Measurements from ENCODE around the gene CREG2. TPM values are rescaled to one million over a fixed set of nuclear protein-coding genes. Genes with fewer than 3 reads are reported as not detected.

The CREG2 gene
- total RNA-seq, 4 donors from 2014 or later = not detected

DNA sequence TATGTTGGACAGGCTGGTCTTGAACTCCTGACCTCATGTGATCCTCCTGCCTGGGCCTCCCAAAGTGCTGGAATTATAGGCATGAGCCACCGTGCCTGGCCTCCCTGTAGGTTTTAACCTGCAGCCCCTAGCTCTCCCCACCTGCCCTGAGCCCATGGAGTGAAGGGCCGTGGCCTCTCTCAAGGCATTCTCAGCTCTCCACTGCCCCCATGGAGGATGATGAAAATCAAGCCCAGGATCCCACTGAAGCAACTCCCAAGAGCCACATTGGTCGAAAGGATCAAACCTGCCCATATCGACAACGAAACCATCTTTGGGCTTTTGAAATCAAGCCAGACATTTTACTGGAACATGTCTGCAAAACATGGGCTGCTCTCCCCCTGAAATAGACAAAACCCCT is 22.4 kb upstream of the CREG2 start:
- Histone ChIP-seq H3K4me1 (no peaks in the 10 kb centered on the region), H3K36me3 (no peaks in the 10 kb centered on the region), H3K9me3 (no peaks in the 10 kb centered on the region), H3K27ac (no peak overlapping the region), H3K27me3 (peaks cover 0 to 4% (median 0%) of the 10 kb centered on the region in 3 donors), H3K4me3 (no peak overlapping the region)
- no peak for ATAC-seq
- intact Hi-C loops (cut with DNase I; ENCODE audit: low total_unique reads) = no loop called here
- no peak for TF ChIP-seq POLR2A (IDR thresholded peaks at IDR 0.05)
- TF ChIP-seq, protein P1, sequence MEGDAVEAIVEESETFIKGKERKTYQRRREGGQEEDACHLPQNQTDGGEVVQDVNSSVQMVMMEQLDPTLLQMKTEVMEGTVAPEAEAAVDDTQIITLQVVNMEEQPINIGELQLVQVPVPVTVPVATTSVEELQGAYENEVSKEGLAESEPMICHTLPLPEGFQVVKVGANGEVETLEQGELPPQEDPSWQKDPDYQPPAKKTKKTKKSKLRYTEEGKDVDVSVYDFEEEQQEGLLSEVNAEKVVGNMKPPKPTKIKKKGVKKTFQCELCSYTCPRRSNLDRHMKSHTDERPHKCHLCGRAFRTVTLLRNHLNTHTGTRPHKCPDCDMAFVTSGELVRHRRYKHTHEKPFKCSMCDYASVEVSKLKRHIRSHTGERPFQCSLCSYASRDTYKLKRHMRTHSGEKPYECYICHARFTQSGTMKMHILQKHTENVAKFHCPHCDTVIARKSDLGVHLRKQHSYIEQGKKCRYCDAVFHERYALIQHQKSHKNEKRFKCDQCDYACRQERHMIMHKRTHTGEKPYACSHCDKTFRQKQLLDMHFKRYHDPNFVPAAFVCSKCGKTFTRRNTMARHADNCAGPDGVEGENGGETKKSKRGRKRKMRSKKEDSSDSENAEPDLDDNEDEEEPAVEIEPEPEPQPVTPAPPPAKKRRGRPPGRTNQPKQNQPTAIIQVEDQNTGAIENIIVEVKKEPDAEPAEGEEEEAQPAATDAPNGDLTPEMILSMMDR (IDR thresholded peaks at IDR 0.05 in 4 of 5, conservative IDR thresholded peaks at IDR 0.05 in 1 of 5) = no peak
- no peak for DNase-seq
- in situ Hi-C loops (cut with MboI; ENCODE audit: low sequenced_read_pairs in 4 of 4) = loop anchor here in 3 of 4 donors (10.0 to 25.0 kb wide), 3 partner anchors 415 to 1045 kb away; no protein-coding TSS in a partner anchor

DNA sequence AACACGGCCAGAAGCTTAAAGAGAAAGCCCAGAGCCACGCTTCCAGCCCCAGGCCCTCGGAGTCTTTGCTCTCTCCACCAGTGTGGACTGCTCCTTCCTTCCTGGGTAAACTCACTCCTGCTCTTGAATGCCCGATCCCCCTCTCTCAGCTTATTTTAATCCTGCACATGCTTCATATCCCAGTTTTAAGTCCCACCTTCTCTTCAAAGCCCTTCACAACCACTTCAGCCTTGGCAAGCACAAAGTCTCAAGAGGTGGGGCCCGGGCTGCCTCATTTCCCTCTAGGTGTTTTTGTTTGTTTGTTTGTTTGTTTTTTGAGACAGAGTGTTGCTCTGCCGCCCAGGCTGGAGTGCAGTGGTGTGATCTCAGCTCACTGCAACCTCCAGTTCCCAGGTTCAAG is 21.6 kb upstream of the CREG2 start:
- H3K36me3 ChIP-seq = no peaks in the 10 kb centered on the region
- in situ Hi-C loops (cut with MboI; ENCODE audit: low sequenced_read_pairs in 4 of 4) (loop anchor here in 1 of 4 donors (25.0 kb wide), 1 partner anchor 428 kb away; no protein-coding TSS in a partner anchor), intact Hi-C loops (cut with DNase I; ENCODE audit: low total_unique reads) (no loop called here)
- ATAC-seq = no peak
- H3K27me3 ChIP-seq = peaks cover 0 to 4% (median 0%) of the 10 kb centered on the region in 3 donors
- DNase-seq = no peak
- no peaks in the 10 kb centered on the region for H3K4me1 ChIP-seq
- TF ChIP-seq, protein P1 (IDR thresholded peaks at IDR 0.05 in 4 of 5, conservative IDR thresholded peaks at IDR 0.05 in 1 of 5) = no peak
- H3K9me3 ChIP-seq = no peaks in the 10 kb centered on the region
- no peak overlapping the region for H3K4me3 ChIP-seq
- H3K27ac ChIP-seq = no peak overlapping the region

DNA sequence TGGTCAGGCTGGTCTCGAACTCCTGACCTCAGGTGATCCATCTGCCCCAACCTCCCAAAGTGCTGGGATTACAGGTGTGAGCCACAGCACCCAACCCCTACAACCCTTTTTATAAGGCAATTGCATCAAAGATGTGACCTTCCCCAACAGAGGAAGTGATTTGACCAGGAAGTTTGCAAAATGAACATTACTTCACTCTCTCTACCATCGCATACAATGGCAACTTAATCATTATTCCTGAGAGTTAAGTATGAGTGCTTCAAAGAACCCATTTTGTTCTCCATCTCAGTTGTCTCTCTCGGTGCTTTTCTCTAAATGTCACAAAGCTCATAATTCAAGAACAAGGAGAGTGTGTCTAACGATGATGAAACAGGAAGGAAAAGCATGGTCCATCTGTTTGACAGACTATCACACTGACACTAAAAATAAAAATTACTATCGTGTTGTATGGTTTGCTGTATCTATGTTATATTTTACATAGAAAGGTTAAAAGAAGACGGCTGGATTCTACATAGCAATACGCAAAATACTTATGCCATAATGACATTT is 18.1 kb upstream of the CREG2 start:
- DNase-seq = no peak
- no peaks in the 10 kb centered on the region for H3K36me3 ChIP-seq
- no peaks in the 10 kb centered on the region for H3K9me3 ChIP-seq
- no peak overlapping the region for H3K4me3 ChIP-seq
- H3K27ac ChIP-seq = no peak overlapping the region
- in situ Hi-C loops (cut with MboI; ENCODE audit: low sequenced_read_pairs in 4 of 4) (loop anchor here in 1 of 4 donors (25.0 kb wide), 1 partner anchor 432 kb away; no protein-coding TSS in a partner anchor), intact Hi-C loops (cut with DNase I; ENCODE audit: low total_unique reads) (no loop called here)
- TF ChIP-seq POLR2A (IDR thresholded peaks at IDR 0.05) = no peak
- TF ChIP-seq, protein P1 (IDR thresholded peaks at IDR 0.05 in 4 of 5, conservative IDR thresholded peaks at IDR 0.05 in 1 of 5) = no peak
- peaks cover 0 to under 1% (median 0%) of the 10 kb centered on the region in 3 donors for H3K27me3 ChIP-seq
- H3K4me1 ChIP-seq = no peaks in the 10 kb centered on the region
- no peak for ATAC-seq

DNA sequence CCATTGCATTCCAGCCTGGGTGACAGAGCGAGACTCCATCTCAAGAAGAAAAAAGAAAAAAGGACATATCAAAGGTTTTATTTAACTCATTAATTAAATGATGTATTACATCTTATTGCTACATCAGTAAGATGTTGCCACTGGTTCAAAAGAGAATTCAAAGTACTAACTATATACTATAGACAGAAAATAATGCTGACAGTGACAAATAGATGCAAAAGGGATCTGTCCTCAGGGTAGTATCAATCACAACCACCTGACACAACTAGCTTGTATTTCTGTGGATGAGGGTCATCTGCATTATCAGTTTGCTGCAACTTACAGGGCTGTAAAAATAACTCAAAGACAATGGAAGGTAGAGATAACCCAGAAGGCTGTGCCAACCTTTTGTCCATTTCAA is 16.4 kb upstream of the CREG2 start:
- TF ChIP-seq POLR2A (IDR thresholded peaks at IDR 0.05) = no peak
- TF ChIP-seq, protein P1 (IDR thresholded peaks at IDR 0.05 in 4 of 5, conservative IDR thresholded peaks at IDR 0.05 in 1 of 5) = no peak
- no peak for DNase-seq
- in situ Hi-C loops (cut with MboI; ENCODE audit: low sequenced_read_pairs in 4 of 4) = loop anchor here in 1 of 4 donors (25.0 kb wide), 1 partner anchor 434 kb away; no protein-coding TSS in a partner anchor
- H3K4me1 ChIP-seq = no peaks in the 10 kb centered on the region
- no peak overlapping the region for H3K27ac ChIP-seq
- no peak overlapping the region for H3K4me3 ChIP-seq
- ATAC-seq = no peak
- H3K27me3 ChIP-seq = peaks cover 0 to 11% (median 5%) of the 10 kb centered on the region in 3 donors
- H3K36me3 ChIP-seq = no peaks in the 10 kb centered on the region
- H3K9me3 ChIP-seq = no peaks in the 10 kb centered on the region
- intact Hi-C loops (cut with DNase I; ENCODE audit: low total_unique reads) = no loop called here

Data from gastrocnemius medialis (tissue), 4 donors.